Uterus (tissue), 4 donors: ENCODE results near the gene COL23A1. TPM values are rescaled to one million over a fixed set of nuclear protein-coding genes. Genes with fewer than 3 reads are reported as not detected.

Source experiments
- DNase-seq, 2 donors: peaks; one replicate each; pipeline ENCODE4 v3.0.0-alpha.2; 2019 to 2020
- H3K27ac ChIP-seq, 2 donors: fragments of 200-600 bp; sonication (generic); 1 replicate in 1 of 2; 2 replicates in 1 of 2; pipeline ENCODE4 v1.5.1; 2016 to 2018
- H3K27me3 ChIP-seq, 2 donors: fragments of 200-600 bp; sonication (generic); one replicate each; pipeline ENCODE4 v1.5.1; 2018 to 2019; ENCODE audit warnings: control low read depth in 1 of 2
- H3K36me3 ChIP-seq, 2 donors: fragments of 200-600 bp; sonication (generic); one replicate each; pipeline ENCODE4 v1.5.1; 2019; ENCODE audit warnings: control low read depth in 1 of 2
- H3K4me1 ChIP-seq, 2 donors: fragments of 200-600 bp; sonication (generic); one replicate each; pipeline ENCODE4 v1.5.1; 2018 to 2019; ENCODE audit warnings: control low read depth in 1 of 2
- H3K4me3 ChIP-seq, 2 donors: fragments of 200-600 bp; sonication (generic); 1 replicate in 1 of 2; 2 replicates in 1 of 2; pipeline ENCODE4 v1.5.1; 2018 to 2019; ENCODE audit warnings: mild to moderate bottlenecking in 1 of 2
- H3K9me3 ChIP-seq, 2 donors: fragments of 200-600 bp; sonication (generic); one replicate each; pipeline ENCODE4 v1.5.1; 2019; ENCODE audit warnings: control low read depth in 1 of 2
- POLR2A ChIP-seq, 2 donors: fragments of 450-650 bp; IDR thresholded peaks; one replicate each; pipeline ENCODE4 v1.6.1; 2016; ENCODE audit warnings: antibody characterized with exemption in 2 of 2, mild to moderate bottlenecking in 1 of 2, moderate library complexity in 1 of 2
- intact Hi-C: fragments of 100-400 bp; cut with DNase I; formaldehyde crosslinking; loops from one replicate; pipeline ENCODE4 v1.15.1; 2023; ENCODE audit warnings: low total_unique reads
- total RNA-seq, 4 donors: library from RNA; depleted of rRNA in 3 of 4; stranded (reverse); fragments of >200 nt in 3 of 4; gene quantifications; one replicate each; pipeline versions ENCODE4 v1.1.0 to v1.2.4, GENCODE V29; 2014 to 2023
- TF ChIP-seq, protein P1 (sequence below), 4 experiments: fragments of 200-600 bp in 2 of 4; fragments of 450-650 bp in 2 of 4; sonication (generic) in 2 of 4; IDR thresholded peaks; one replicate each; pipeline ENCODE4 v1.5.1; 2016 to 2019; ENCODE audit warnings: antibody characterized with exemption in 4 of 4, mild to moderate bottlenecking in 2 of 4, moderate library complexity in 1 of 4
- donor health status: DM: yes; HTN: yes; CAD: no.

COL23A1 gene
- total RNA-seq, 4 donors from 2014 or later: 0.85 to 7.6 (median 2.0) TPM; not detected in 1

- Histone ChIP-seq H3K27ac (no peak overlapping the region), H3K36me3 (no peaks in the 10 kb centered on the region), H3K27me3 (no peaks in the 10 kb centered on the region), H3K4me3 (no peak overlapping the region), H3K9me3 (no peaks in the 10 kb centered on the region), H3K4me1 (no peaks in the 10 kb centered on the region)
- no peak for TF ChIP-seq POLR2A (IDR thresholded peaks at IDR 0.05)
- TF ChIP-seq, protein P1, sequence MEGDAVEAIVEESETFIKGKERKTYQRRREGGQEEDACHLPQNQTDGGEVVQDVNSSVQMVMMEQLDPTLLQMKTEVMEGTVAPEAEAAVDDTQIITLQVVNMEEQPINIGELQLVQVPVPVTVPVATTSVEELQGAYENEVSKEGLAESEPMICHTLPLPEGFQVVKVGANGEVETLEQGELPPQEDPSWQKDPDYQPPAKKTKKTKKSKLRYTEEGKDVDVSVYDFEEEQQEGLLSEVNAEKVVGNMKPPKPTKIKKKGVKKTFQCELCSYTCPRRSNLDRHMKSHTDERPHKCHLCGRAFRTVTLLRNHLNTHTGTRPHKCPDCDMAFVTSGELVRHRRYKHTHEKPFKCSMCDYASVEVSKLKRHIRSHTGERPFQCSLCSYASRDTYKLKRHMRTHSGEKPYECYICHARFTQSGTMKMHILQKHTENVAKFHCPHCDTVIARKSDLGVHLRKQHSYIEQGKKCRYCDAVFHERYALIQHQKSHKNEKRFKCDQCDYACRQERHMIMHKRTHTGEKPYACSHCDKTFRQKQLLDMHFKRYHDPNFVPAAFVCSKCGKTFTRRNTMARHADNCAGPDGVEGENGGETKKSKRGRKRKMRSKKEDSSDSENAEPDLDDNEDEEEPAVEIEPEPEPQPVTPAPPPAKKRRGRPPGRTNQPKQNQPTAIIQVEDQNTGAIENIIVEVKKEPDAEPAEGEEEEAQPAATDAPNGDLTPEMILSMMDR (IDR thresholded peaks at IDR 0.05): no peak
- DNase-seq: no peak
- intact Hi-C loops: no loop called here
These were observed 67.8 kb downstream of the COL23A1 start for GRCh38 chr5:178522361-178522760.

DNA sequence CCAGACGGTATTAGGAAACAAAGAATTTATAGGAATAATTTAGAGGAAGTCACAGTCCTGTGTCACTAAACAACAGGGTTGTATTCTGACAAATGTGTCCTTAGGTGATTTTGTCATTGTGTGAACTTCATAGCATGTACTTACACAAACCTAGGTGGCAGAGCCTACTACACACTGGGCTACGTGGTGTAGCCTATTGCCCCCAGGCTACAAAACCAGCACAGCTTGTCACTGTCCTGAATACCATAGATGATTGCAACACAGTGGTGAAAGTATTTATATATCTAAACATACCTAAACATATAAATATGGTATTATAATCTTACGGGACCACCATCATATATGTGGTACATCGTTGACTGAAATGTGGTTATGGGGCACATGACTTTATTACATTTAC is 69.3 kb downstream of the COL23A1 start:
- intact Hi-C loops: no loop called here
- DNase-seq: no peak
- H3K27me3 ChIP-seq: no peaks in the 10 kb centered on the region
- H3K9me3 ChIP-seq: no peaks in the 10 kb centered on the region
- TF ChIP-seq, protein P1 (IDR thresholded peaks at IDR 0.05): no peak
- no peak for TF ChIP-seq POLR2A (IDR thresholded peaks at IDR 0.05)
- no peak overlapping the region for H3K27ac ChIP-seq
- no peak overlapping the region for H3K4me3 ChIP-seq
- H3K4me1 ChIP-seq: no peaks in the 10 kb centered on the region
- H3K36me3 ChIP-seq: no peaks in the 10 kb centered on the region

GRCh38 chr5:178519804-178520203 is 70.4 kb downstream of the COL23A1 start:
- H3K36me3 ChIP-seq: no peaks in the 10 kb centered on the region
- no peak overlapping the region for H3K4me3 ChIP-seq
- no peak overlapping the region for H3K27ac ChIP-seq
- no peak for TF ChIP-seq POLR2A (IDR thresholded peaks at IDR 0.05)
- TF ChIP-seq, protein P1 (IDR thresholded peaks at IDR 0.05): no peak
- H3K4me1 ChIP-seq: no peaks in the 10 kb centered on the region
- no peak for DNase-seq
- H3K9me3 ChIP-seq: no peaks in the 10 kb centered on the region
- no peaks in the 10 kb centered on the region for H3K27me3 ChIP-seq
- intact Hi-C loops: no loop called here

DNA sequence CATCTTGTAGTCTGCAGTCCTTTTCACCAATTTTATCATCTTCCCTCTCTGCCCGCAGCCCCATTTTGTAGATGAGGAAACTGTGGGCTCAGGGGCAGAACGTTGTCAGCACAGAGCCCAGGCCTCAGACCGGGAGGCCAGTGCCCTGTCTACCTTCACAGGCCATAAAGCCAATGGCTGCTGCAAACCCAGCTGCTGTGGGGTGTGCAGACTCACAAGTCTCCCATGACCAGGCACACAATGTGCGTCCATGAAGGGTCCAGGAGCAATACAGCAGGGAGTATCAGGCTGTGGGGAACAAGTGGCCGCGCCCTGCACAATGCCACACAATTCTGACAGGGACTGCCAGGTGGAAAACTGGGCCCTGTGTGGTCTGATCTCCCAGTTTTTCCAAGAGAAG is 71.0 kb downstream of the COL23A1 start:
- DNase-seq: no peak
- intact Hi-C loops: no loop called here

DNA sequence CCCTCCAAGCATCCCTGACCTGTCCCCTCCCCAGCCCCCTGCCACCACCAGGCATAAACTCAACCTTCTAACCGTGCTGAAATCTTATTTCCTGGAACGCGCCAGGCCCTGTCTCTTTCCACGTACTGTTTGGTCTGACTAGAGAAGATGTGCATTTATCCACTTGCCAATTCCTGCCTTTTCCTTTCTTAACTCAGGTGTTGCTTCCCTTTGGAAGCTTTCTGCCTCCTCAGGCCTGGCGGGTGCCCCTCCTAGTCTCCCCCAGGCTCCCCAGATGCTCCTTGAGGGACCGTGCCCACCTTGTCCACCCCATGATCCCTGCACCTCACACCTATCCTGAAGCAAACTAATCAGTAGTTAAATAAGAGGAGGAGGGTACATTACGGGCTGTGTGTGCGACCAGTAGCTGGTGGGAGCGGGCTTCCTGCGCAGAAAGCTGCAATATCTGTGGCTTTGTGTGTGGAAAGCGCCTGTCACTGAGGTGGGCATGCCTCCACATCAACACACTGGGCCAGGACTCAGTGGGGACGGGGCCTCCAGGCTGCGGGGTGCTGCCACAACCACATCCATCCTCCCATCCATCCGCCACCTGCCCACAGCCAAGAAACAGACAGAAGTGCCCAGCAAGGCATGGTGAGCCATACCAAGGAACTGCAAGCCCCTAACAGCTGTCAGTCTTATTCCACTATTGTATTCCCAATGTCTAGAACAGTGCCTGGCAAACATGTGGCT is 73.5 kb downstream of the COL23A1 start:
- no peak for DNase-seq
- no peaks in the 10 kb centered on the region for H3K27me3 ChIP-seq
- no peaks in the 10 kb centered on the region for H3K9me3 ChIP-seq
- no peak overlapping the region for H3K27ac ChIP-seq
- H3K4me1 ChIP-seq: no peaks in the 10 kb centered on the region
- intact Hi-C loops: no loop called here
- H3K36me3 ChIP-seq: no peaks in the 10 kb centered on the region
- H3K4me3 ChIP-seq: no peak overlapping the region
- no peak for TF ChIP-seq POLR2A (IDR thresholded peaks at IDR 0.05)
- TF ChIP-seq, protein P1 (IDR thresholded peaks at IDR 0.05): no peak

More for the DNA sequence above, 71.0 kb downstream of the COL23A1 start:
- Histone ChIP-seq H3K9me3 (no peaks in the 10 kb centered on the region), H3K4me1 (no peaks in the 10 kb centered on the region), H3K36me3 (no peaks in the 10 kb centered on the region), H3K27me3 (no peaks in the 10 kb centered on the region), H3K4me3 (no peak overlapping the region), H3K27ac (no peak overlapping the region)
- TF ChIP-seq, protein P1 (IDR thresholded peaks at IDR 0.05): no peak
- TF ChIP-seq POLR2A (IDR thresholded peaks at IDR 0.05): no peak
